ENCODE data around the gene PFKFB3.
"Not testable (repeated sequence)": the region's sequence is repeated elsewhere in the genome, so short reads cannot be mapped to it uniquely, and the experiment has no call there.

The PFKFB3 gene

GRCh38 chr10:6164271-6165095, 38.2 kb upstream of the PFKFB3 start:
- H3K27ac ChIP-seq: peak overlapping the region; percentile 87
- no peak for TF ChIP-seq CTCF (conservative IDR thresholded peaks at IDR 0.05)

- no peak for TF ChIP-seq CTCF (conservative IDR thresholded peaks at IDR 0.05)
Measured at GRCh38 chr10:6165221-6165725, 37.5 kb upstream of the PFKFB3 start.

GRCh38 chr10:6165933-6166332, 36.8 kb upstream of the PFKFB3 start:
- not testable (repeated sequence) for H3K27ac ChIP-seq

More at GRCh38 chr10:6165221-6165725, 37.5 kb upstream of the PFKFB3 start:
- H3K27ac ChIP-seq: no peak overlapping the region

GRCh38 chr10:6167456-6167855, 35.3 kb upstream of the PFKFB3 start:
- TF ChIP-seq CTCF (conservative IDR thresholded peaks at IDR 0.05): no peak
- H3K27ac ChIP-seq: no peak overlapping the region

GRCh38 chr10:6168084-6168483, 34.6 kb upstream of the PFKFB3 start:
- H3K27ac ChIP-seq: no peak overlapping the region
- TF ChIP-seq CTCF (conservative IDR thresholded peaks at IDR 0.05): no peak

GRCh38 chr10:6170638-6171037, 32.1 kb upstream of the PFKFB3 start:
- no peak overlapping the region for H3K27ac ChIP-seq

GRCh38 chr10:6171881-6172695, 30.6 kb upstream of the PFKFB3 start:
- no peak overlapping the region for H3K27ac ChIP-seq
- no peak for TF ChIP-seq CTCF (conservative IDR thresholded peaks at IDR 0.05)

More at GRCh38 chr10:6170638-6171037, 32.1 kb upstream of the PFKFB3 start:
- no peak for TF ChIP-seq CTCF (conservative IDR thresholded peaks at IDR 0.05)

All from VCaP (cell line).